T1000 (cell line): ENCODE data around the gene SF3B3.
"Not testable (repeated sequence)": the region's sequence is repeated elsewhere in the genome, so short reads cannot be mapped to it uniquely, and the experiment has no call there.

Experiments
- DNase-seq: peaks from one replicate; lab custom pipeline; 2025; ENCODE audit warnings: mixed read lengths; lab: John Stamatoyannopoulos, UW

Gene SF3B3

DNA sequence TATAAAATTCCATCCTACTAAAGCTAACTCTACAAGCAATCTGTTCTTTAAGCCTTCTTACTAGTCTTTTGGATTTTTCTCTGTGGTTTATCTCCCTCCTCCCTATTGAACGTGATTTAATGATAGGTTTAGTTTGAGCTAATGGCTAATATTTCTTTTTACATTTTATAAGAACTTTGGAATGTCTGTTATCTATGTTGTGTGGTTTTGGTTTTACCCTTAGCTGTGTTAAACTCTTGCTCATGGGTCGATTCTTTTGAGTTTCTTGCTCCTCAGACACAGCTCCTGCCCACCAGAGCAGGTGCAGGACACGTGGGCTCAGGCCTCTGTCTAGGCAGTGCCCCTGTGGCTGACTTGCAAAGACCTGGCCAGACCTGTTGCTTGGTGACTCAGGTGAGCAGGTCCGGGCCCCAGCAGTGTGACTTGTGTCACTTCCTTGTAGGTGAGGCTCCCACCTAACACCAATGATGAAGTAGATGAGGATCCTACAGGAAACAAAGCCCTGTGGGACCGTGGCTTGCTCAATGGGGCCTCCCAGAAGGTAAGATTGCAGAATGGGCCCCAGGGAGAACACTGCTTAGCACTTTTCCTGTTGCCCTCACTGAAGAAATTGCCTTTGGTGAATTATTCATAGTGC is 45.1 kb downstream of the SF3B3 start:
- no peak for DNase-seq

GRCh38 chr16:70569752-70570151 is 46.1 kb downstream of the SF3B3 start:
- no peak for DNase-seq

DNA sequence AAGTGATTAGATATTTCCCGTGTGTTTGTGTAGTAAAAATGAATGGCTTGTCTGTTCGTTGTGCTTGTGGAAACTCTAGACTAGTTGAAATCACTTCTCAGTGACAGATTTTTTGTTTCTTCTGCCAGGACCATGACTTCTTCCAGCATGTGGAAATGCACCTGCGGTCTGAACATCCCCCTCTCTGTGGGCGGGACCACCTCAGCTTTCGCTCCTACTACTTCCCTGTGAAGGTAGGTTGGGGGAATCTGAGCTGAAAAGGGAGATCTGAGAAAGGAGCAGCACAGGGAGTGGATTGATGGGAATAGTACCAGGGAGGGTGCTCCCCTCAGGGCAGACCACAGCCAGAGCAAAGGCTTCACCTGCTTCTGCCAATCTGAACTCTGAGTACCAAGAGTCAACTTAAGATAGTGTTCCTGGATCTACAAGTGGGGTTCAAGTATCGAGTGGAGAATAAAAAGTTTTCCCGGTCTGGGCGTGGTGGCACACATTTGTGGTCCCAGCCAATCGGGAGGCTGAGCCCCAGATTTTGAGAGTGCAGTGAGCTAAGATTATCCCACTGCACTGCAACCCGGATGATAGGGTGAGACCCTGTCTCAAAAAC is 47.5 kb downstream of the SF3B3 start:
- no peak for DNase-seq

DNA sequence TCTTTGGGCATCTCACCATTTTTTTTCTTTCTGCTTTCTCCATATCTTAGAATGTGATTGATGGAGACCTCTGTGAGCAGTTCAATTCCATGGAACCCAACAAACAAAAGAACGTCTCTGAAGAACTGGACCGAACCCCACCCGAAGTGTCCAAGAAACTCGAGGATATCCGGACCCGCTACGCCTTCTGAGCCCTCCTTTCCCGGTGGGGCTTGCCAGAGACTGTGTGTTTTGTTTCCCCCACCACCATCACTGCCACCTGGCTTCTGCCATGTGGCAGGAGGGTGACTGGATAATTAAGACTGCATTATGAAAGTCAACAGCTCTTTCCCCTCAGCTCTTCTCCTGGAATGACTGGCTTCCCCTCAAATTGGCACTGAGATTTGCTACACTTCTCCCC is 48.0 kb downstream of the SF3B3 start:
- DNase-seq = no peak

- DNase-seq = no peak
Measured at GRCh38 chr16:70572050-70572925, 48.7 kb downstream of the SF3B3 start.

GRCh38 chr16:70572926-70573270 is 49.3 kb downstream of the SF3B3 start:
- DNase-seq = no peak

GRCh38 chr16:70573451-70574121 is 50.0 kb downstream of the SF3B3 start:
- no peak for DNase-seq

- no peak for DNase-seq
Measured at GRCh38 chr16:70574595-70575271, 51.1 kb downstream of the SF3B3 start.

DNA sequence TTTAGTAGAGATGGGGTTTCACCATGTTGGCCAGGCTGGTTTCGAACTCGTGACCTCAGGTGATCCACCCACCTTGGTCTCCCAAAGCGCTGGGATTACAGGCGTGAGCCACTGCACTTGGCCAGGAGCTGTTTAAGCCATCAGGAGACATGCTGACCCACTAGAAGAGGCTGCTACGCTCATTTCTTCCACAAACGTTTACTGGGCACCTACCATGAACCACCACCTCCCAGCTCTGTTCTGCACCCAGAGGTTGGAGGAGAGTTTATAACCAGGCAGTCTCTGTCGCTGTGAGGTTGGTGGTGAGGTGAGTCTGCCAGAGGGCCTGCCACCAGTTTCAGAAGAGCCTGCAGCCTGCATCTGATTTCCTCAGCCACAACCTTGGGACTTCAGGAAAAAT is 51.8 kb downstream of the SF3B3 start:
- DNase-seq = no peak

DNA sequence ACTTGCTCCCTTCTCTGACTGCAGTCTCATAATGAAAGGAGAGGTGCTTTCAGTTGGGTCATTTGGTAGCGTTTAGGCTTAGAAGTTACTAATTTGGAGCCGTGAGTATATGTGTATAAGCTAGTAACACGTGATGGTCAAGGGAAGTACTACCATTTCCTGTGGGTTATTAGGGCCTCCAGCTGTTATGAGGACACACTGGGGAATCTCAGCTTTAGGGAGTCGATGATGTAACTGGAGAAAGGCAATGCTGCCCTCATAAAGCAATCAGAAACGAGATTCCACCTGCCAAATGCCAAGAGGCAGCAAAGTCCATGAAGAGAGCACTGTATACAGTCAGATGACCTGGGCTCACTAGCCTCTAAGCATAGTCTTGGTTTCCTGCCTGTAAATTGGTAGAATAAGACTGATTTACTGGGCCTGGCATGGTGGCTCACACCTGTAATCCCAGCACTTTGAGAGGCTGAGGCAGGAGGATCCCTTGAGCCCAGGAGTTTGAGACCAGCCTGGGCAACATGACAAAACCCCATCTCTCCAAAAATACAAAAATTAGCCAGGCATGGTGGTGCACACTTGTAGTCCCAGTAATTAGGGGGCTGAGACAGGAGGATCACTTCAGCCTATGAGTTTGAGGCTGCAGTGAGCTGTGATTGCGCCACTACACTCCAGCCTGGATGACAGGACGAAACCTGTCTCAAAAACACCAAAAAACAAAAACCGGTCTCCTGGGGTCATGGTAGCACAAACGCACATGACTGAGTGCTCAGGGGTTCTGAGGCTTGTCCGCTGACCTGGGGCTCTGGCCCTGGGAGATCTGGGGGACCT is 53.0 kb downstream of the SF3B3 start:
- DNase-seq = no peak

- peak; percentile 32 for DNase-seq
Measured at GRCh38 chr16:70577256-70577698, 53.7 kb downstream of the SF3B3 start.

- no peak for DNase-seq
Measured at GRCh38 chr16:70578035-70578434, 54.4 kb downstream of the SF3B3 start.

DNA sequence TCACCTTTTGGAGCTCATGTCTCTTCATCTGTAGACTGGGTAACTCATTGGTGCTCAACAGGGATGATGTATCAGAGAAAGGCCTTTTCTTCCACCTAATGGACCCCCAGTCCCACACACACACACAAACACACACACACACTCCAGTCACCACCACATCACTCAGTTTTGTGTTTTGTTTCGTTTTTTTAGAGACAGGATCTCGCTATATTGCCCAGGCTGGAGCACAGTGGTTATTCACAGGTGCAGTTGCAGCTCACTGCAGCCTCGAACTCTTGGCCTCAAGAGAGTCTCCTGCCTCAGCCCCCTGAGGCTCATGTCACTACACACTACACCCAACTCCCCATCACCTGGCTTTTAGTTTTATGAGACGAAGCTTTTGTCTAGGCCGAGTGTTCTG is 55.6 kb downstream of the SF3B3 start:
- no peak for DNase-seq

DNA sequence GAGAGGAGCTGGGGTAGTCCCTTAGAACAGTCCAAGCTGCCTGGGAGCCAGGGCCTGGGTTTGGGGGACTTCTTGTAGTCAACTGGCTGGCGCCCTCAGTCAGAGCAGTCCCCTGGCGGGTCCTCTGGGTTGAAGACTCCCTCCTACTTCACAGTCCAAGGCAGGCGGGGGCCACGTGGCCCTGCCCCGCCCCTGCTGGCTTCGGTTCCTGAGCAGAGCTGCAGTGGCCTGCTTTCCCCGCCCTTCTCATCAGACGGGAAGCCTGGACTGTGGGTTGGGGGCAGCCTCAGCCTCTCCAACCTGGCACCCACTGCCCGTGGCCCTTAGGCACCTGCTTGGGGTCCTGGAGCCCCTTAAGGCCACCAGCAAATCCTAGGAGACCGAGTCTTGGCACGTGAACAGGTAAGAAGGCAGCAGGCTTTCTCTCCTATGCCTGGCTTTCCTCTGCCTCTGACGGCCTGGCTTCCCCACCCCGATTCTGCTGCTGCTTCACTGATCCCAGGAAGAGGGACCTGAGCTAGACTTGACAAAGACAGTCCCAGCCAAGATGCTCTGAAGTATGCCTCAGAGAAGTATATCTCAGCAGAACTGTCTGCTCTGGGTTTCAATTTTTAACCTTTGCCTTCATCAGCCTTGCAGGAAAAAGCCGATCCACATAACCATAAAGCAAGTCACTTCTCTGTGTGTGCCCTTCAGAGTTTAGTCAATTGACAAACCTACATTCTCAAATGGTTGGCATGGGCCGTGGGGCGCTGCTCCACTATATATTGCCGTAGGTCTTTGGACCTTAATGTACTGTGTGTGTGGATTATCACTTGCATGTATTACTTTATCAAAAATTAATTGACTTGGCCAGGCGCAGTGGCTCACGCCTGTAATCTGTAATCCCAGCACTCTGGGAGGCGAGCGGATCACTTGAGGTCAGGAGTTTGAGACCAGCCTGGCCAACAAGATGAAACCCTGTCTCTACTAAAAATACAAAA is 56.3 kb downstream of the SF3B3 start:
- no peak for DNase-seq

GRCh38 chr16:70582280-70582978 is 58.8 kb downstream of the SF3B3 start:
- DNase-seq = no peak

- DNase-seq = no peak
Measured at GRCh38 chr16:70586731-70587130, 63.1 kb downstream of the SF3B3 start.

DNA sequence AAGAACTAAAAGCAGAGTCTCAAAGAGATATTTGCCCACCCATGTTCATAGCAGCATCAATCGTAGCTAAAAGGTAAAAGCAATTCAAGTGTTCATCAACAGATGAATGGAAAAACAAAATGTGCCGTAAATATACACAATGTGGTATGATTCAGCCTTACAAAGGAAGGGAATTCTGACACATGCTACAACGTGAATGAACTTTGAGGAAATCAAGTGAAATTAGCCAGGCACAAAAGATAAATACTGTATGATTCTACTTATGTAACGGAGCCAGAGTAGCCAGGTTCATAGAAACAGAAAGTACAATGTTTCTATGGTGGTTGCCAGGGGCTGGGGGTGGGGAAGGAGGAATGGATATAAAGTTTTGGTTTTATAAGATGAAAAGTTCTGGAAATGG is 64.9 kb downstream of the SF3B3 start:
- DNase-seq = no peak

GRCh38 chr16:70589416-70589815 is 65.8 kb downstream of the SF3B3 start:
- DNase-seq = not testable (repeated sequence)

- DNase-seq = no peak
Measured at GRCh38 chr16:70589998-70590471, 66.4 kb downstream of the SF3B3 start.
